GM12878 (cell line): ENCODE measurements around the gene SRI. TPM values are rescaled to one million over a fixed set of nuclear protein-coding genes. Genes with fewer than 3 reads are reported as not detected.

ENCODE experiments used
- ATAC-seq: fragments of 200-7000 bp; cut with Tn5 transposase; 3 replicates; pipeline ENCODE4 v1.9.1; 2020; ENCODE audit warnings: mild to moderate bottlenecking, moderate library complexity
- BruUV-seq: library from RNA; stranded (reverse); fragments of 400-500 nt; replicated peaks from 2 replicates; lab custom pipeline; 2021; lab: Mats Ljungman, UMichigan
- CTCF ChIA-PET: fragments of 300-600 bp; sonication (Branson Sonifier 250); formaldehyde crosslinking; extraction: SDS; loops from one replicate; lab custom pipeline; 2021; ENCODE audit warnings: inconsistent platforms; lab: Yijun Ruan, JAX
- POLR2A ChIA-PET: fragments of 350-600 bp; formaldehyde crosslinking; extraction: SDS; loops from one replicate; lab custom pipeline; 2021; ENCODE audit warnings: inconsistent platforms; lab: Charles Lee
- RAD21 ChIA-PET: fragments of 300-600 bp; sonication (Branson Sonifier 250); formaldehyde crosslinking; loops from one replicate; lab custom pipeline; 2023; ENCODE audit warnings: antibody characterized with exemption; ENCODE audit not compliant: unreplicated experiment; lab: Charles Lee
- SMC1A ChIA-PET: fragments of 300-600 bp; sonication (Branson Sonifier 250); formaldehyde crosslinking; loops from one replicate; lab custom pipeline; 2023; ENCODE audit not compliant: unreplicated experiment, uncharacterized antibody; lab: Charles Lee
- DNase-seq: peaks from one replicate; pipeline ENCODE4 v3.0.0-alpha.2; 2011; ENCODE audit warnings: low read depth, low spot score
- FAIRE-seq: peaks from 3 replicates; lab custom pipeline; 2011; peaks lifted over from hg19 to GRCh38; lab: Jason Lieb, UNC
- H2AFZ ChIP-seq: 2 replicates; pipeline ENCODE4 v1.6.0; 2011; ENCODE audit warnings: low read depth, low read length, control low read depth; ENCODE audit not compliant: control insufficient read depth
- H3K27ac ChIP-seq: 2 replicates; pipeline ENCODE4 v1.5.1; 2011; ENCODE audit warnings: control low read depth; ENCODE audit not compliant: control insufficient read depth, insufficient read depth
- H3K27me3 ChIP-seq, 2 experiments: replicated peaks in 1 of 2; 2 replicates each; pipeline versions ENCODE4 v1.6.0 to v1.6.1; 2011; ENCODE audit warnings: low read length in 1 of 2; ENCODE audit not compliant: control insufficient read depth in 2 of 2, insufficient read depth in 2 of 2
- H3K36me3 ChIP-seq, 2 experiments: 2 replicates each; pipeline ENCODE4 v1.5.1; 2011; ENCODE audit warnings: low read length in 1 of 2; ENCODE audit not compliant: control insufficient read depth in 2 of 2, insufficient read depth in 2 of 2
- H3K4me1 ChIP-seq: 2 replicates; pipeline ENCODE4 v1.6.1; 2011; ENCODE audit warnings: mild to moderate bottlenecking, low read length, moderate library complexity, mixed read lengths; ENCODE audit not compliant: control insufficient read depth, insufficient read depth
- H3K4me2 ChIP-seq: 2 replicates; pipeline ENCODE4 v1.6.0; 2011; ENCODE audit warnings: control low read depth; ENCODE audit not compliant: control insufficient read depth, insufficient read depth
- H3K4me3 ChIP-seq: fragments of 200-600 bp; sonication (generic); 2 replicates; pipeline ENCODE4 v1.5.1; 2016
- H3K79me2 ChIP-seq: 2 replicates; pipeline ENCODE4 v1.6.0; 2011; ENCODE audit warnings: low read length; ENCODE audit not compliant: control insufficient read depth, insufficient read depth
- H3K9ac ChIP-seq: 2 replicates; pipeline ENCODE4 v1.8.0; 2011; ENCODE audit warnings: low read length, control low read depth, mixed read lengths; ENCODE audit not compliant: control insufficient read depth, insufficient read depth
- H3K9me3 ChIP-seq: replicated peaks from 3 replicates; pipeline ENCODE4 v1.5.1; 2011; ENCODE audit warnings: mild to moderate bottlenecking, low read length; ENCODE audit not compliant: control insufficient read depth, insufficient read depth
- H4K20me1 ChIP-seq: 2 replicates; pipeline ENCODE4 v1.6.0; 2011; ENCODE audit not compliant: control insufficient read depth, insufficient read depth
- CBX3 ChIP-seq: fragments of 200-600 bp; sonication (generic); IDR thresholded peaks from 2 replicates; pipeline ENCODE4 v1.6.1; 2016; ENCODE audit warnings: low read depth, borderline replicate concordance
- FOXM1 ChIP-seq: IDR thresholded peaks from 2 replicates; pipeline ENCODE4 v1.6.1; 2012; ENCODE audit warnings: low read depth, mild to moderate bottlenecking, inconsistent platforms, low read length, moderate library complexity
- NFXL1 ChIP-seq: fragments of 450-650 bp; IDR thresholded peaks from 2 replicates; pipeline ENCODE4 v1.6.1; 2017; ENCODE audit warnings: antibody characterized with exemption, mild to moderate bottlenecking, borderline replicate concordance
- NR2C1 ChIP-seq: fragments of 450-650 bp; IDR thresholded peaks from 2 replicates; pipeline ENCODE4 v1.6.1; 2017; ENCODE audit warnings: antibody characterized with exemption, mild to moderate bottlenecking, moderate library complexity
- POU2F2 ChIP-seq: IDR thresholded peaks from 3 replicates; pipeline ENCODE4 v1.6.1; 2011; ENCODE audit warnings: low read depth, mild to moderate bottlenecking, low read length, borderline replicate concordance
- RBBP5 ChIP-seq: fragments of 200-600 bp; sonication (generic); conservative IDR thresholded peaks from 2 replicates; pipeline ENCODE4 v1.6.1; 2016
- RCOR1 ChIP-seq: conservative IDR thresholded peaks from 2 replicates; pipeline ENCODE4 v1.6.1; 2012; ENCODE audit warnings: low read depth, low read length, improper control_type of control experiment
- RELA ChIP-seq: fragments of 450-650 bp; IDR thresholded peaks from 2 replicates; pipeline ENCODE4 v1.8.0; 2014; ENCODE audit warnings: borderline replicate concordance; ENCODE audit not compliant: partially characterized antibody
- SIN3A ChIP-seq: IDR thresholded peaks from 2 replicates; pipeline ENCODE4 v1.6.1; 2012; ENCODE audit warnings: low read depth, low read length, improper control_type of control experiment
- SMAD5 ChIP-seq: IDR thresholded peaks from 2 replicates; pipeline ENCODE4 v1.6.1; 2016; ENCODE audit warnings: antibody characterized with exemption, low read depth
- SMARCA5 ChIP-seq: fragments of 450-650 bp; IDR thresholded peaks from 2 replicates; pipeline ENCODE4 v1.6.1; 2017; ENCODE audit warnings: mild to moderate bottlenecking
- TAF1 ChIP-seq: IDR thresholded peaks from 2 replicates; pipeline ENCODE4 v1.6.1; 2011; ENCODE audit warnings: mild to moderate bottlenecking, low read depth, low read length, borderline replicate concordance
- TCF12 ChIP-seq: IDR thresholded peaks from 2 replicates; pipeline ENCODE4 v1.6.1; 2011; ENCODE audit warnings: low read depth, mild to moderate bottlenecking, low read length
- YBX1 ChIP-seq: fragments of 450-650 bp; IDR thresholded peaks from 2 replicates; pipeline ENCODE4 v1.6.1; 2016; ENCODE audit warnings: antibody characterized with exemption
- WGBS: methylation state at CpG from one replicate; pipeline ENCODE4 v1.1.6; 2016; ENCODE audit warnings: low lambda C conversion rate; ENCODE audit not compliant: insufficient replicate concordance, insufficient coverage; ENCODE audit errors: missing lambda C conversion rate; 5-methylcytosine and 5-hydroxymethylcytosine counted together
- in situ Hi-C: fragments of 300-500 bp; cut with MboI; formaldehyde crosslinking; loops from 9 replicates; pipeline ENCODE4 v1.14.3; 2018; ENCODE audit warnings: mixed read lengths
- intact Hi-C: fragments of 100-400 bp; cut with micrococcal nuclease; formaldehyde crosslinking; loops from one replicate; pipeline ENCODE4 v1.14.2; 2022; ENCODE audit not compliant: unreplicated experiment
- polyA plus RNA-seq, 11 experiments: library from polyadenylated mRNA; depleted of rRNA in 4 of 11; unstranded in 6 of 11; stranded (reverse) in 5 of 11; fragments of >200 nt; fragmentation: Nextera tagmentation in 4 of 11; fragmentation: Illumina TruSeq in 1 of 11; extraction: Ambion mirVana in 4 of 11; extraction: Trizol in 1 of 11; gene quantifications; 1 replicate in 1 of 11; 2 replicates in 10 of 11; pipeline versions ENCODE4 v1.2.1 to v1.2.3, GENCODE V29; 2011 to 2016; ENCODE audit warnings: inconsistent platforms in 2 of 11, missing spikeins in 2 of 11, low read depth in 1 of 11
- total RNA-seq, 4 experiments: library from RNA; depleted of rRNA in 3 of 4; stranded (reverse); fragments of >200 nt in 3 of 4; fragmentation: Illumina TruSeq in 1 of 4; extraction: Trizol in 1 of 4; gene quantifications; 2 replicates each; pipeline versions ENCODE4 v1.2.1 to v1.2.3, GENCODE V29; 2013 to 2021
- TF ChIP-seq, protein P1 (sequence below): IDR thresholded peaks from 2 replicates; pipeline ENCODE4 v1.6.1; 2011; ENCODE audit warnings: mild to moderate bottlenecking, low read depth, low read length, moderate library complexity; ENCODE audit not compliant: insufficient replicate concordance
- TF ChIP-seq, protein P2 (sequence below): fragments of 450-650 bp; IDR thresholded peaks from 2 replicates; pipeline ENCODE4 v1.6.1; 2014; ENCODE audit warnings: mild to moderate bottlenecking

Gene SRI
- total and polyA plus RNA-seq, 10 of the 15 experiments (the other 5 are each of a cell fraction or from before 2014, with no cell fraction given): 94.7 to 588 (median 242) TPM

DNA sequence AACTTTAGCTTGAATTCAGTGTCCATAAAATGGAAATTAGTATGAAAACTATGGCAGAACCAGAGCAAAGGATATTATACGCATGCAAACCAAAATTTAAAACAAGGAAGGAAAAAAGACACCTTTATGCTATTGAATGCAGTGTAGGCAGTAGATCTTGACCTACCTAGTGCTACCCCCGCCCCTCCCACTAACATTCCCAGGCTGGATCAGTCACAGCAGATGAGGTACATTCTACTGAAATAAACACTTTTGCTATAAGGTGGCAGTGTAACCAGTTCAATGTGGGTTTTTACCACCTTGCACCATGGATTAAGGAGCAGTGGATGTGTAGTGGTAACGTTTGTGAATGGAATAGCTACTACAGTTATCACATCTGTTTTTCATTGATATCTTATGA lies 27.9 kb downstream of the SRI start:
- Histone ChIP-seq H3K79me2 (no peaks in the 10 kb centered on the region), H3K4me3 (no peak overlapping the region), H3K4me2 (no peak overlapping the region), H3K9ac (no peak overlapping the region), H4K20me1 (no peaks in the 10 kb centered on the region), H3K36me3 (no peaks in the 10 kb centered on the region), H2AFZ (no peak overlapping the region), H3K4me1 (no peaks in the 10 kb centered on the region), H3K9me3 (no peaks in the 10 kb centered on the region), H3K27ac (no peak overlapping the region), H3K27me3 (no peaks in the 10 kb centered on the region)
- SMC1A ChIA-PET: interaction anchor here (0.6 to 4.0 kb wide), 4 partner anchors 10 to 888 kb away, joined by 3 to 23 read pairs (median 6); no protein-coding TSS in a partner anchor
- no peak for ATAC-seq
- POLR2A ChIA-PET: interaction anchor here (2.0 kb wide), 1 partner anchor 10 kb away, joined by 5 read pairs; no protein-coding TSS in a partner anchor
- CTCF ChIA-PET: interaction anchor here (1.0 to 3.6 kb wide), 3 partner anchors 11 to 21 kb away, joined by 4 to 12 read pairs (median 4); no protein-coding TSS in a partner anchor
- in situ Hi-C loops (no loop called here), intact Hi-C loops (no loop called here)
- no TSS peak for BruUV-seq
- no peak for FAIRE-seq
- TF ChIP-seq TAF1: no peak
- no peak for TF ChIP-seq RBBP5
- no peak for TF ChIP-seq SMAD5
- TF ChIP-seq, protein P1, sequence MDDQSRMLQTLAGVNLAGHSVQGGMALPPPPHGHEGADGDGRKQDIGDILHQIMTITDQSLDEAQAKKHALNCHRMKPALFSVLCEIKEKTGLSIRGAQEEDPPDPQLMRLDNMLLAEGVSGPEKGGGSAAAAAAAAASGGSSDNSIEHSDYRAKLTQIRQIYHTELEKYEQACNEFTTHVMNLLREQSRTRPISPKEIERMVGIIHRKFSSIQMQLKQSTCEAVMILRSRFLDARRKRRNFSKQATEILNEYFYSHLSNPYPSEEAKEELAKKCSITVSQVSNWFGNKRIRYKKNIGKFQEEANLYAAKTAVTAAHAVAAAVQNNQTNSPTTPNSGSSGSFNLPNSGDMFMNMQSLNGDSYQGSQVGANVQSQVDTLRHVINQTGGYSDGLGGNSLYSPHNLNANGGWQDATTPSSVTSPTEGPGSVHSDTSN: no peak
- no peak for TF ChIP-seq SMARCA5
- TF ChIP-seq POU2F2: no peak
- no peak for TF ChIP-seq RCOR1
- no peak for TF ChIP-seq CBX3
- TF ChIP-seq RELA: no peak
- no peak for TF ChIP-seq TCF12
- TF ChIP-seq SIN3A: no peak
- TF ChIP-seq NR2C1: no peak
- TF ChIP-seq FOXM1: no peak
- no peak for TF ChIP-seq YBX1
- no peak for TF ChIP-seq NFXL1
- TF ChIP-seq, protein P2, sequence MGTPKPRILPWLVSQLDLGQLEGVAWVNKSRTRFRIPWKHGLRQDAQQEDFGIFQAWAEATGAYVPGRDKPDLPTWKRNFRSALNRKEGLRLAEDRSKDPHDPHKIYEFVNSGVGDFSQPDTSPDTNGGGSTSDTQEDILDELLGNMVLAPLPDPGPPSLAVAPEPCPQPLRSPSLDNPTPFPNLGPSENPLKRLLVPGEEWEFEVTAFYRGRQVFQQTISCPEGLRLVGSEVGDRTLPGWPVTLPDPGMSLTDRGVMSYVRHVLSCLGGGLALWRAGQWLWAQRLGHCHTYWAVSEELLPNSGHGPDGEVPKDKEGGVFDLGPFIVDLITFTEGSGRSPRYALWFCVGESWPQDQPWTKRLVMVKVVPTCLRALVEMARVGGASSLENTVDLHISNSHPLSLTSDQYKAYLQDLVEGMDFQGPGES: no peak
- RAD21 ChIA-PET: interaction anchor here (1.0 to 1.7 kb wide), 3 partner anchors 10 to 22 kb away, joined by 3 to 5 read pairs (median 3); no protein-coding TSS in a partner anchor
- DNase-seq: no peak
- WGBS: 82% methylated on average over 3 of the region's 3 CpGs
